Activated CD4-positive, alpha-beta T cell treated with anti-CD3 and anti-CD28 coated beads, Interleukin-2, amount 50 U/mL, for 48 hours (primary cell): ENCODE data around the gene ST6GALNAC6.

Experiments
- DNase-seq, 2 experiments: peaks; one replicate each; pipeline ENCODE4 v3.0.0-alpha.2; 2020

Gene ST6GALNAC6

DNA sequence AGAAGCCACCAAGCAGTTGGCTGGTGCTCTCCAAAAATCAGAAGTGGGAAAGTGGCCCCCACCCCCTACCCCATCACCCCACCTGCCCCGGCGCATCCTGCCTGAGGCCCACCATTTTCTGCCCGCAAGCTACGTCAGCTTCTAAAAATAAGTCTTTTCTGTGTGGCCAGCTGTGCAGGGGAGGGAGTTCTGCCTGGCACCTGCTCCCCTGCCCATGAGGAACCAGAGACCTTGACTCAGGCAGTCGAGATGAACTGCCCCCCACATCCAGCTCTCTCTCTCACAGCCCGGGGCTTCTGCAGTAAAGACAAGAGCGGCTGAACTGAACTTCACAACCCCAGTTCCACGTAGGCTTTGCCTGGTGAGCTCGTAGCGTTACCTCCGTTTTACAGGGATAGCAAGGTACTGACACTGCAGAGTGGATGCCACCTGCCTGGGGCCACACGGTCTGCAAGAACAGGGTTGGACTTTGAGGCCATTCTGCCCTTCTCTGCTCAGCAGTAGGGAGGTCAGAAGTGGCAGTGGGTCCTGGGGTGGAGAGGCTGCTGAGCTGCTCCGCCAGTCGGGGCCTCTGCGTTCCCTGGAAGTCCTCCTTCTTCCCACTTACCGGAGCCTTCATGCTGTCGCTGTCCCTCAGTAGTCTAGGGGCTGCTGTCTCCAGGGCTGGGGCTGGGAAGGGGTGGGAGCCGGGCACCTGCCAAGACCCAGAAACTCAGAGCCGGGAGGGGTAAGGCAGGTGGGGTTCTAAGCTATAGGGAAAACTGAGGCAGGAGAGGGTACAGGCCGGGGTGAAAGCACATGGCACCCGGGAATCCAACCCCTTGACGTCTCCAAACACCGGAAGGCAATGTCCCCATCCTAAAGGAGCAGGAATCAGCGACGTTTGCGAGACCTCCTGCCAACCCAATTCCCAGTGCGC lies 16.7 kb upstream of the ST6GALNAC6 start:
- DNase-seq: no peak

DNA sequence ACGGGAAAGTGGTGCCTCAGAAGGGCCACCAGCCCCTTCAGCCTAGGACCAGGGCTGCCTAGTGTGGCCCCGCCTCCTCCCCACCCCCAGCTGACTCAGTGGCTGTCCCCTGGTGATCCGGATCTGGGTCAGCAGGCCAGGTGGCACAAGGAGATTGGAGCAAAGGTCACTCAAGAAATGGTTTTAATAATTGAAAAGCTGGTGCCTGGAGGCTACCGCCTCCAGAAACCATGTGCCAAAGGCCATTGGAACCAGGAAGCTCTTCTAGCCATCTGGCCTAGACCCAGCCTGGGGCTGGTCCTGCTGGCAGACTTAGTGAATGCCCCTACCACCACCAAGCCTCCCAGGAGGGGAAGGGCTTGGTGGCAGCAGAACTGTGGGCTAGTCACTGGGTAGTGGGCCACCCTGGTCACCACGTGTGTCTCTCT lies 15.9 kb upstream of the ST6GALNAC6 start:
- no peak for DNase-seq

DNA sequence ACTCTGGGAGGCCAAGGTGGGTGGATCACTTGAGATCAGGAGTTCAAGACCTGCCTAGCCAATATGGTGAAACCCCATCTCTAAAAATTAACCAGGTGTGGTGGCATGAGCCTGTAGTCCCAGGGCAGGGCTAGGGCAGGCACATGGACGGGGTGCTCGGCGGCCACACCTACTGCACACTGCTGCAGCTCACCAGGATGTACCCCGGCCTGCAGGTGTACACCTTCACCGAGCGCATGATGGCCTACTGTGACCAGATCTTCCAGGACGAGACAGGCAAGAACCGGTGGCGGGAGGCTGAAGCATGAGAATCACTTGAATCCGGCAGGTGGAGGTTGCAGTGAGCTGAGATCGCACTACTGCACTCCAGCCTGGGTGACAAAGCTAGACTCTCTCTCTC lies 14.3 kb upstream of the ST6GALNAC6 start:
- no peak for DNase-seq

DNA sequence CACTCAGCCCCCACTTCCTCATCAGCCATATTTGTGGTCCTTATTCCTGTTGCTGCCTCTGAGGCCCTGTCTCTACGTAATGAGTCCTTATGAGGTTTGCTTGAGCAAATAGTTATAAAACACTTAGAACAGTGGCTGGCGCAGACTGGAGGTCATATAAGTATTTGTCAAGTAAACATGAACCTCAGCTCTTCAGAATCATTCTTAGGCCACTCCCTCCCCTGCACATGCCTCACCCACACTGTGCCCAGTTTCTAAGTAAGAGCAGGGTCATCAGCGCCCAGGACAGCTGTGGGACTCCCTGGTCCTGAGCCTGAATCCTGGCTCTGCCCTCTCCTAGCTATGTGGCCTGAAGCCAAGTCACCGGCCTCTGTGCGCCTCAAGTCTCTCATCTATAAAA lies 13.5 kb upstream of the ST6GALNAC6 start:
- no peak for DNase-seq

DNA sequence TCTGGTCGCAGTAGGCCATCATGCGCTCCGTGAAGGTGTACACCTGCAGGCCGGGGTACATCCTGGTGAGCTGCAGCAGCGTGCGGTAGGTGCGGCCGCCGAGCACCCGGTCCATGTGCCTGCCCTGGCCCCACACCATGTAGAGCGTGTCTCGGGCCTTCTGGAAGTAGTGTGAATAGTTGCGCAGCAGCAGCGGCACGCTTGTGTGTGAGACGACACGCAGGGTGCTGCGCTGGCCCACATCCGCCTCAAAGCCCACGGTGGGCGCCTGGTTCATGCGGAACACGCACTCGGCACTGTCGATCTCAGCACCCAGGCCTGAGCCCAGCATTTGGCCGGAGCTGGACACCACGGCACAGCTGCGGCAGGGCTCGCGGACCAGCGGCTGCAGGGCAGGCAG lies 12.9 kb upstream of the ST6GALNAC6 start:
- no peak for DNase-seq

DNA sequence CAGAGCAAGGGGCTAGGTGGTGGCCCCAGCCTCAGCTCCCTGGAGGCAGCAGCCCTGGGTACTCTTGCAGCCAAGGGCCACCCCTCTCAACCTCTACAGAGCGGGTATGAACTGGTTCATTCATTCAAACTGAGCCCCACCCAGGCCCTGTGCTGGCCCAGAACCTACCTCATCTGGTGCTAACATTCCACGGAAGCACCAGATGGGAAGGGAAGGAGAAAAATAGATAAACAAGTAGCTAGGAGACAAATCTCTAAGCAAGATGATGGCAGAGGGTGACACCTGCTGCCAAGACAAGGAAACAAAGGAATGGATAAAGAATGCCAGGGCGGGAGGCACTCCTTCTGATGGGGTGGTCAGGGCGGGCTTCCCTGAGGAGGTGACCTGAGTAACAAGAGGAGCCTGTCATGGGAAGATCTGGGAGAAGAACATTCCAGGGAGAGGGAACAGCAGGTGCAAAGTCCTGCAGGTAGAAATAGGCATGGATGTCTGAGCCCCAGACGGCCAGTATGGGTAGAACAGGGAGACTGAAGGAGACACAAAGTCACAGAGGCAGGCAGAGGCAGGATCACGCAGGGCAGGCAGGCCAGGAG lies 11.3 kb upstream of the ST6GALNAC6 start:
- DNase-seq: no peak

DNA sequence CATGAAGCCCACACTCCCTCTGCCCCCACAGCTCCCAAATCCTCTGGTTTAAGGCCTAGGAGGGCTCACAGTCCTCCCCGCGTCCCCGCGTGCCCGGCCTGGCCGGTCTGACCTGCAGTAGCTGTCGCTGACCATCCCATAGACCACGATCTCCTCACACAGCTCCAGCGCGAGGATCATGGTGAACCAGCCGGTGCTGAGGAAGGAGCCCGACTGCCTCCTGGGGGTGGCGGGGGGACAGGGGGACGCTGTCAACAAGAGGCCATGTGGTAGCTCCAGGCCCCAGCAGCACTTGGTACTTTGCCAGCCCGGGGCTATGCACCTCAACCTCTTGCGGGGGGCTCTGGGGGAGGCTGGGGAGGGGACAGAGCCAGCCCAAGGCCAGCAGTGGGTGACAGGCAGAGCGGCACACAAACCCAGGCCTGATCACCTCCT lies 10.5 kb upstream of the ST6GALNAC6 start:
- DNase-seq: no peak

DNA sequence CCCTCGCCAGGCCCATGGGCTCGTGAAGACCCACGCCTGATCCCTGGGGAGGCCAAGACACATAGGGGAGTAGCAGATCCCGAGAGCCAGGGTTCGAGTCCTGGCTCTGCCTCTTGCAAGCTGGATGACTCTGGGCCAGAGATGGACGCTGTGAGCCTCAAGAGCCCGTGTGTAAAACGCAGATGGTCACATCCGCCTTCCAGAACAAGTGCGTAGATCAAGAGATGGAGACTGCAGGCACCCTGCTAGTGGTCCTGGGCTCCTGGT lies 9.2 kb upstream of the ST6GALNAC6 start:
- DNase-seq: no peak

DNA sequence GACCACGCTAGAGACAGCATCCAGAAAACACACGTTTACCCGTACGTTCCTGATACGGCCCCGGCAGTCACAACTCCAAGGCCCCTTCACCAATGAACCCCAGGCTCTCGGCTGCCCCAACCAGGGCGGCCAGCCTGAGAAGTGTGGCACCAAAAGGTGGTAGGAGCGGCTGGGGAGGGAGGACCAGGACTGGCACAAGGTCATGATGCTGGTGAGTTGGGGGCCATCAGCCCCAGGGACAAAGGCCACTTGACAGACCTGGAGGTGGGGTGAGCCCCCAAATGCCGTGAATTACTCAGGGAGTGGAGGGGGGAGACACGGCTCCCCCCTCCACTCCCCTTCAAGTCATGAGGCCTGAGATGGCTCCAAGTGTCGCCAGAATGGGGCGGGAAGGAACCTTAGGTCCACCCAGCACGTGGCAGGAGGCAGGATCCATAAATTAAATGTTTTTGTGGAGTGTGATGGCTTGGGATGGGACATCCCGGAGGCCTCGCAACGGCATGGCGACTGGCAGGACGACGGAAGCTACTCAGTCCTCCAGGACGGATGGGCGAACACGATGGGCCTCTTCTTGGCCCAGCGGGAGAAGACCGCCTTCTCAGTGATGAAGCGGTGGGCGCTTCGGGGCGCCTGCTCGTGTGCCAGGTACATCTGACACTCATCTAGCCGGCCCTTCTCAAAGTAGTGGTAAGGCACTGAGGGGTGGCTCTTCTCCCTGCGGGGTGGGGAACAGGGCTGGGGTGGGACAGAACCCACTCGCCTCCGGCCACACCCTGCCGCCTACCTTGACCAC lies 8.7 kb upstream of the ST6GALNAC6 start:
- DNase-seq: no peak

DNA sequence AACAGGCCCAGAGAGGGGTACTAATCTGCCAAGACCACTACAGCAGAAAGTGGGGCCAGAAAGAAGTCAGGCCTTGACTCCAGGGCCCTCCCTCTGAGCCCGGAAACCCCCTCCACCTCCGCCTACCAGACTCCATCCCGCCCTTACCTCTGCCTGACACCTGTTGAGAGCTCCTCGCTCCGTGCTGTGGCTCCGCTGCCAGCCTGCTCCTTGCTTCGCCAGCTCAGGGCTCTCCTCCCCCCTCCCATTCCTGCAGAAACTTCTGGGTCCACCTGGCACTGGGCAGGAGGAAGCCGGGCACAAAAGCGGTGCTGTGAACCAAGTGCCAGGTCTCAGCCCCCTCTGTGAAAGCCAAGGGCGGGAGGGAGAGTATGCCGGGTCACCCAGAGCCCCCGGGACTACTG lies 6.4 kb upstream of the ST6GALNAC6 start:
- DNase-seq: peak; percentile 66 to 70

DNA sequence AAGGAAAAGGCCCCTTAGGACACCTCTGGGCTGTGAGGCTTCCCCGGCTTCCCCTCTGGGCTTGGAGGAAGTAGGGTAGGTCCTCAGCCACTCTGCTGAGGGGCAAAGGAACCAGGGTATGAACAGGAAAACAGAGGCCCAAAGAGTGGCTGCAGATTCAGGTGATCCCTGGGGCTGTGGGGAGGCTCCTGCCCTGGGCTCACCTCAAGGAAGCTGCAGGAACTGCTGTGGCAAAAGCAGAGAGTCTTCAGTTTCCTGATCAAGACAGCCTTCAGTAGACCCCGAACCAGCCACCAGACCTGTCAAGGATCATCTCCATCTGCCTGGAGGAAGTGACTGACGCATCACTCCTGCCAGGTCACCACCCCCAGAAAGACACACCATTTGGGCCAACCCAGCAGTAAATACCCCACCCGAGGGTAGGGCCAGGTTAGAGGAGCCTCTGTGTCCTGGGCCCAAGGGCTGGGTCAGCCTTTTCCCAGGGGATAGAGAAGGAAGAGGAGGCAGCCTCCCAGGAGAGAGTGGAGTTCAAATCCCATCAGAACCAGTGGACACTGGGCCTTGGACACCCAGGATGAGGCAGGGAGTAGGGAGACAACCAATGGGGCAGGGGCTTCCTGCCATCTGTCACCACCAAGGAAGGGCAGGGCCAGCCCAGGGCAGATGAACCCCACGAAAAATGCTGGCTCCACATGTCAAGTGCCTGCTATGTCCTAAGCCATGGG lies 5.8 kb upstream of the ST6GALNAC6 start:
- peak; percentile 56 to 71 for DNase-seq

DNA sequence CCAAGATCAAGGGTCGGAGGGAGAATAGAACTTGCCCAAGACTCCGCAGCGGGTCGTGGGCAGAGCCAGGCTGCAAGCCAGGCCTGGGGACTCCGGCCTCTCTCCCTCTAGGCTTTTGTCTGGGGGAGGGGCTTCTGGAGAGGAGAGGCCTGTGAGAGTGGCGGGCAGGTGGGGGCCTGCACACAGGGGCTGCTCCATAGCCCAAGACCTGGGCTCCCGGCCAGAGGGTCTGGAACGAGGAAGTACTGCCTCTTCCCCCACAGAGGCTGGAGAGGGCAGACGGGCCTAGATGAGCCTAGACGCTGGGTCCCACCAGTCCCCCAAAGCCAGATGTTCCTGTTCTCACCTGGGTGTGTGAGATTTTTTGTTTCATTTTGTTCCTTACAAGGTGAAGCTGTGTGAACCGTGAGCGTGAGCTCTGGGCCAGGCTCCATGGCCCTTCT lies 5.2 kb upstream of the ST6GALNAC6 start:
- DNase-seq: peak in 1 of 2 experiments; percentile 43

DNA sequence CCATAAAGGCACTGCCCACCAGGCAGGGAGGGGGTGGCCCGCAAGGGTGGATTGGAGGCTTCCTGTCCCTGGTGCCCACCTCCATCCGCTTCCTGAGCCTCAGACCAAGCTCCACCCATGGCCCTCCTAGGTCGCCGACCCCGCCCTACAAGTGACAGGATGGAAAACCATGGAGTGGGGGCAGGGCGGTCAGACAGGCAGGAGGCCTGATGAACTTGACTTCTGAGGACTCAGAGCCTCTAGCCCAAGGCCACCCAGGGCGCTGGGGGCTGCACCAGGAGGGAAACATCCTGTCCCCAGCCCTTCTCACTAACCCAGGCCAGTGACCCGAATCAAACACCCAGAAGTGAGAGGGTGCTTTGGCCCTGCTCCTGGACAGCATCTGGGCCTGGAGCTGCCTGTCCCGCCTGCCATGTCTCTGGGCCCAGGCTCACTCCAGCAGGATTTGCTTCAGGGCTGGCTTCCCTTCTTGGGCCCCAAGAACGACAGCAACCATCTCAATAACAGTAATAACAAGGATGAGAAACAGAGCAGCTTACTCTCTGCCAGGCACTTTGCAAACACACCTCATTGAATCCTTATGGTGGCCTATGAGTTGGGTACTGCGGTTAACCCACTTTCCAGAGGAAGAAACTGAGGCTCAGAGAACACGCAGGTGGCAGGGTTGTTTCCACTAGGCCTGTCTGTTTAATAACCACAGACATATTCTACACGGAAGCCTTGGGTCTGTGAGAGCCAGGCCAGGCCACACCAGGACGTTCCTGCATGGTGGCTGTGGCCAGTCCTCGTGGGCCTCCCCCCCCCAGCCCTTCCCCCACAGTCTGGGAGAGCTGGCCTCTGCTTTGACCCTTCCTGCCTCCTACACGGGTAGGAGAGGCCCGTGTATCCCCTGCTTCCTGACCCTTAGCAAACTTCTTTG lies 4.4 kb upstream of the ST6GALNAC6 start:
- DNase-seq: peak; percentile 96 to 97

DNA sequence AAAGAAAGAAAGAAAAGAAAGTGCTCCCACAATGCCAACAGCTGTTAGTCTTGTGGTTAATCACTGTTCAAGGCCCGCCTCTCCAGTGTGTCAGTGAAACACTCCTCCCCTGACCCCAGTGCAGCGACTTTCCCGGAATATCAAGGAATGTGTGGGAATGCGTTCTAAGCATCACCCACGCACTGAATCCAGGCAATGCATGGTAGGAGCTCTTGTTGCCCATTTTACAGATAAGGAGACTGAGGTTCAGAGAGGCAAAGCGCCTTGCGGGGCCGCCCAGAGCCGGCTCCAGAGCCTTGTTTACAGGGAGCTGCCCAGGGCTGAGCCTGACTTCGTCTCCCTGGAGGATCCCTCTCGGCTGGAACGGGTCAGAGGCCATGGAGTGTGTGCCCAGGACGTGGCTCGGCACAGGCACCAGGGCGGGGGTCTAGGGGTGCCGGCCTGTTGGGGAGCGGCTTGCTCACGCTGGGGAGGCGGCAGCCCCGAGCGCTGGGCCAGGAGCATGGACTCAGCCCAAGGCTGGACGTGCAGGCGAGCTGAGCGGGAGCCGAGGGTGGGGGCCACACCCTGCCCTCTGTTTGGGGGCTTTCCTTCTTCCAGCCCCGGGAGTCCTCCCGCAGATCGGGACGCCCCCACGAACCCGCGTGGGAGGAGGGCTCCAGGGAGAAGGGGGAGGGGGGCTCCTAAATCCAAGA lies 823 bp downstream of the ST6GALNAC6 start:
- DNase-seq: peak in 1 of 2 experiments; percentile 24

DNA sequence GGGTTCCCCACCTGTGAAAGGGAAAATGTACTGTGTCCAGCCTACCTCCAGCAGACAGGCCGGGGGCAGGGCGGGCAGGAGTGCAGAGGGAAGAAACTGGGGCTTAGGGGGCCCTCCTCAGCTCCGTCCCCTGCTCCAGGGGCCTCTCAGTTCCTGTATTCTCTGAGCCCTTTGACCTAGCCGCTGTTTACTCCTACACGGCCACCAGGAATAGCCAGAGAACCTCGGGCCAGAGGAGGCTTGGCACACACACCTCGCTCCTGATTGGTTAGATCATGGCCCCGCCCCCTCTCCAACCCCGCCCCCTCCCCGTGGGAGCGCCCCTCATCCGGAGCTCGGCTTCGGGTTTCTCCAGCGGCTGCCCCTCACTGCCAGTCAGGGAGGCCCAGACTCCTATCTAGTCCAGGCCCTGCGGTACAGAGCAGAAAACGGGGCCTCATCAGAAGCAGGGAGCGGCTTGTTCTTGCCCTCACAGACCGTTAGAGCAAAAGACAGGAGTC lies 2.2 kb downstream of the ST6GALNAC6 start:
- peak; percentile 46 to 48 for DNase-seq

DNA sequence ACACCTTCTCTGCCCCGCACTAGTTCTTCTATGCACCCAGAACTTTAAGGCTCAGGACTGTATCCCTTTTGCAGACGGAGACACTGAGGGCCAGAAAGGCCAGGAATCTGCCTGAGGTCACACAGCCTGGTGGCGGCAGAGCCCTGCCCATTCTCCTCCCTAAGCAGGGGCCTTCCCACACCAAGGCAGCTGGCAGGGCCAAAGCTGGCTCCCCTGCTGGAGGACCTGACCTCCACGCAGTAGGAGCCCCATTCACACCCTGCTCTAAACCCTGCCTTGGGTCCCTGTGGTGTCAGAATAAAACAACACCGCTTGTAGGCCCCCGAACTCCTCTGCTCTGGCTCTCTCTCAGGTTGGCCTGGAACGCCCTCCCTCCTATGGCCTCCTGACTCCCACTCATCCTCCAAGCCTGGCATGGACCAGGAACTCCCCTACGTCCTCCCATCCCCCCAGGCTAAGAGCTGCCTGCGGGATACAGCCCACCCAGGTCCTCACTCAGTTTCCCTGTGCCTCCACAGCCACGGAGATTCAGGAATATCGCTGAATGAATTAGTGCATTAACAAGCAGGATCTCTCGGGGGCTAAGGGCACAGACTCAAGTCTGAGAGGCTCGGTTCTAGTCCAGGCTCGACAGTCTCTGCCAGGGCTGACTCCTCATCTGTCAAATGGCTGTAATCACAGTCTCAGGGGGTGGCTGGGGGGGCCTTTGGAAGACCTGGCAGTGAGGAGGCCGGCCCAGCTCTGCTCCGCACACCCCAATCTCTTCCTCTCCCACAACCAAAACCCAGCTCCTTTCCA lies 2.8 kb downstream of the ST6GALNAC6 start:
- no peak for DNase-seq

DNA sequence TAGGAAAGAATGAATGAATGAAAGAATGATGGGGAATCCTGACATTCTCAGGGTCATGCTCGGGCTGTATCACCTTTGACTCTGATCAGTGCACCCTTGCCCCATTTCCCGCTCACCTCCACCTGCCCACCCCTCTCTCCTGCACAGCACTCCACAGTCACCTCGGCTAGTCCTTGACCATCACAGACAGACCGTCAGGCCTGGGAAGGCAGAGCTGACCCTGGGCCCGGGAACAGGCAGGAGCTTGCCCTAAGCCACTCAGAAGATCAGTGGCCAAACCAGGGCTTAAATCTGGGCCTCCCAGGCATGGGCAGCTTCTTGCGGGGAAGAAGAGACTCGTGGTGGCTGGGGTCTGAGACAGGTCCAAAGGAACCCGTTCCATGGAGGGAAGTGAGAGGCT lies 3.6 kb downstream of the ST6GALNAC6 start:
- no peak for DNase-seq

DNA sequence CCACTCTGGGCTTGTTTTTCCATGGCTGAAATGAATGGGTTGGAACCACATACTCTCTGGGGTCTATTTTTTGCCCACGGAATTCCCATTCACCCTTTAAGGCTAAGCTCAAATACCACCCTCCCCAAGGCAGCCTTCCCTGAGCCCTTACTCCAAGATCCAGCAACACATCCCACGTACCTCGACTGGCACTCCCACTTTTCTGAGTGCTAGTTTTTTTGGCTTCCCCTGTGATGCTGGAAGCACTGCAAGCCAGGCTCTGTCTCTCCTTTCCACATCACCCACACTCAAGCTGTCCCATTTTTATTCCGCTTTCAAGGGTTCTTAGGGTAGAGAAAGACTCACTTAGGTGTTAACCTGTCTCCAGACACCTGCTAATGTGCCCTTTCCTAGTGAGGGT lies 6.0 kb downstream of the ST6GALNAC6 start:
- no peak for DNase-seq

DNA sequence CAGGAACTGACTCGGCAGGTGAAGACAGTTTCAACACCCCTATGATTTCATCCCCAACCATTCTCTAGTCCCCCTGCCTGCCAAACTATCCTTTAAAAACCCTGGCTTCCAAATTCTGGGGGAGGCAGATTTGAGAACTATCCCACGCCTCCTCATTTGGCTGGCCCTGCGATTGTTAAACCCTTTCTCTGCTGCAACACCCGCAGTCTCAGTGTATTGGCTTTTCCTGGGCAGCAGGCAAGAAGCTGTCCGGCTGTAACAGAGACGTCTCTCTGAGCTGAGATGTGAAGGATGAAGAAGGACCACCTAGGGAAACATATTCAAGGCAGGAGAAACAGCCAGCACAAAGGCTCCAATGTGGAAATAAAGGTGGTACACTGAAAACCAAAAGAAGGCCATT lies 6.6 kb downstream of the ST6GALNAC6 start:
- DNase-seq: no peak

DNA sequence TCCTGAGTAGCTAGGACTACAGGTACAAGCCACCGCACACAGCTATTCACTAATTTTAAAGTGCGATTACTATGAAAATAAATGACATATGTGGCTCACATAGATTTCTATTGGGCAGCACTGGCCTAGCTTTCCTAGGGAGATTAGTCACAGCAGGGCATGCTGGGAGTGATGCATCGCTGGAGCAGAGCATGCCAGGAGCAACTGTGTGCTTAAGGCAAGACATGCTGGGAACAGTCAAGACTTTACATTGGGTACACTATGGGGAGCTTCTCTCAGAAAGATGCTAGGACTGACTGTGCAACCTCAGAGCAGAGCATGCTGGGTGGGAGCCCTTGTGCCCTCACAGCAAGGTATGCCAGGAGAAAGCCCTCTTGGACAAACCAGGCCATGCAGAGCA lies 9.3 kb downstream of the ST6GALNAC6 start:
- no peak for DNase-seq
